OCI-LY1 (cell line): Measurements from ENCODE around the gene KRTAP3-1.

Experiments
- CTCF ChIP-seq: fragments of 200-600 bp; sonication (generic), shearing (Covaris generic); IDR thresholded peaks from 2 replicates; pipeline ENCODE4 v1.5.1; 2017; ENCODE audit warnings: mild to moderate bottlenecking, antibody characterized with exemption, low read length, moderate library complexity, mixed read lengths
- EZH2 ChIP-seq: fragments of 200-600 bp; sonication (generic), shearing (Covaris generic); IDR thresholded peaks from 2 replicates; pipeline ENCODE4 v1.8.0; 2017; ENCODE audit warnings: borderline replicate concordance, mixed run types, mild to moderate bottlenecking, antibody characterized with exemption, low read length, moderate library complexity, mixed read lengths

GRCh38 chr17:41003926-41004325 is 5.0 kb downstream of the KRTAP3-1 start:
- TF ChIP-seq CTCF (no peak), EZH2 (no peak)
